Vagina (tissue), 2 donors: ENCODE results near the gene RAD1.

Experiments
- POLR2A ChIP-seq, 2 donors: fragments of 450-650 bp; IDR thresholded peaks; one replicate each; pipeline ENCODE4 v1.6.1; 2017; ENCODE audit warnings: antibody characterized with exemption in 2 of 2, mild to moderate bottlenecking in 2 of 2, moderate library complexity in 2 of 2
- POLR2AphosphoS5 ChIP-seq, 2 donors: sonication (generic); formaldehyde crosslinking; IDR thresholded peaks; one replicate each; pipeline ENCODE4 v1.9.0; 2017; ENCODE audit warnings: antibody characterized with exemption in 2 of 2, mild to moderate bottlenecking in 2 of 2, low read depth in 1 of 2; ENCODE audit not compliant: insufficient read depth in 1 of 2
- TF ChIP-seq, protein P1 (sequence below), 3 experiments: fragments of 450-650 bp in 2 of 3; fragments of 200-600 bp in 1 of 3; sonication (generic) in 1 of 3; IDR thresholded peaks; one replicate each; pipeline ENCODE4 v1.5.1; 2017 to 2019; ENCODE audit warnings: antibody characterized with exemption in 3 of 3, mild to moderate bottlenecking in 2 of 3, moderate library complexity in 2 of 3

- TF ChIP-seq POLR2A (IDR thresholded peaks at IDR 0.05) (no peak), POLR2AphosphoS5 (IDR thresholded peaks at IDR 0.05; ENCODE audit: insufficient read depth in 1 of 2, low read depth in 1 of 2) (no peak)
- TF ChIP-seq, protein P1, sequence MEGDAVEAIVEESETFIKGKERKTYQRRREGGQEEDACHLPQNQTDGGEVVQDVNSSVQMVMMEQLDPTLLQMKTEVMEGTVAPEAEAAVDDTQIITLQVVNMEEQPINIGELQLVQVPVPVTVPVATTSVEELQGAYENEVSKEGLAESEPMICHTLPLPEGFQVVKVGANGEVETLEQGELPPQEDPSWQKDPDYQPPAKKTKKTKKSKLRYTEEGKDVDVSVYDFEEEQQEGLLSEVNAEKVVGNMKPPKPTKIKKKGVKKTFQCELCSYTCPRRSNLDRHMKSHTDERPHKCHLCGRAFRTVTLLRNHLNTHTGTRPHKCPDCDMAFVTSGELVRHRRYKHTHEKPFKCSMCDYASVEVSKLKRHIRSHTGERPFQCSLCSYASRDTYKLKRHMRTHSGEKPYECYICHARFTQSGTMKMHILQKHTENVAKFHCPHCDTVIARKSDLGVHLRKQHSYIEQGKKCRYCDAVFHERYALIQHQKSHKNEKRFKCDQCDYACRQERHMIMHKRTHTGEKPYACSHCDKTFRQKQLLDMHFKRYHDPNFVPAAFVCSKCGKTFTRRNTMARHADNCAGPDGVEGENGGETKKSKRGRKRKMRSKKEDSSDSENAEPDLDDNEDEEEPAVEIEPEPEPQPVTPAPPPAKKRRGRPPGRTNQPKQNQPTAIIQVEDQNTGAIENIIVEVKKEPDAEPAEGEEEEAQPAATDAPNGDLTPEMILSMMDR (IDR thresholded peaks at IDR 0.05) = no peak
Measured at GRCh38 chr5:34944044-34944443, 28.7 kb upstream of the RAD1 start.
